Stimulated activated CD8-positive, alpha-beta memory T cell treated with anti-CD3 and anti-CD28 coated beads, Interleukin-4, amount 100 ng/mL, for 1 hour (primary cell): ENCODE measurements around the gene CYS1.
"Not testable (repeated sequence)": the region's sequence is repeated elsewhere in the genome, so short reads cannot be mapped to it uniquely, and the experiment has no call there.

ENCODE experiments used
- DNase-seq, 2 donors: peaks; one replicate each; pipeline ENCODE4 v3.0.0-alpha.2; 2020; ENCODE audit warnings: low read depth in 2 of 2, low spot score in 1 of 2

The CYS1 gene

GRCh38 chr2:10031886-10032745 is 48.1 kb downstream of the CYS1 start:
- DNase-seq, result no peak

- DNase-seq, result not testable (repeated sequence)
These were observed 49.4 kb downstream of the CYS1 start for GRCh38 chr2:10030798-10031197.

- no peak for DNase-seq
These were observed 49.9 kb downstream of the CYS1 start for GRCh38 chr2:10030311-10030736.

GRCh38 chr2:10029875-10030223 is 50.4 kb downstream of the CYS1 start:
- DNase-seq, result no peak

GRCh38 chr2:10028988-10029874 is 51.0 kb downstream of the CYS1 start:
- peak in 1 of 2 donors; percentile 21 for DNase-seq

GRCh38 chr2:10028407-10028987 is 51.7 kb downstream of the CYS1 start:
- no peak for DNase-seq

- DNase-seq, result no peak
These were observed 52.4 kb downstream of the CYS1 start for GRCh38 chr2:10027660-10028330.

GRCh38 chr2:10026940-10027569 is 53.2 kb downstream of the CYS1 start:
- DNase-seq, result no peak

GRCh38 chr2:10022966-10023662 is 57.1 kb downstream of the CYS1 start:
- no peak for DNase-seq

GRCh38 chr2:10022445-10022844 is 57.8 kb downstream of the CYS1 start:
- DNase-seq, result no peak

- no peak for DNase-seq
These were observed 58.2 kb downstream of the CYS1 start for GRCh38 chr2:10022041-10022421.

- no peak for DNase-seq
These were observed 60.4 kb downstream of the CYS1 start for GRCh38 chr2:10019602-10020400.

- no peak for DNase-seq
These were observed 61.0 kb downstream of the CYS1 start for GRCh38 chr2:10019174-10019573.

GRCh38 chr2:10017313-10017941 is 62.8 kb downstream of the CYS1 start:
- no peak for DNase-seq

GRCh38 chr2:10016802-10017258 is 63.4 kb downstream of the CYS1 start:
- DNase-seq, result no peak

GRCh38 chr2:10016001-10016801 is 64.0 kb downstream of the CYS1 start:
- no peak for DNase-seq

- DNase-seq, result not testable (repeated sequence)
These were observed 64.7 kb downstream of the CYS1 start for GRCh38 chr2:10015376-10015989.
